HG03095 (cell line): ENCODE data around the gene CERT1.
"Not testable (repeated sequence)": the region's sequence is repeated elsewhere in the genome, so short reads cannot be mapped to it uniquely, and the experiment has no call there.

ENCODE experiments used
- ATAC-seq: cut with Tn5 transposase; IDR thresholded peaks from one replicate; pipeline ENCODE4 v1.9.1; 2021; ENCODE audit warnings: moderate library complexity; ENCODE audit not compliant: unreplicated experiment

CERT1 gene

GRCh38 chr5:75524591-75524990 lies 13.2 kb upstream of the CERT1 start:
- no peak for ATAC-seq

GRCh38 chr5:75524071-75524470 lies 12.6 kb upstream of the CERT1 start:
- peak; percentile 95 for ATAC-seq

- no peak for ATAC-seq
Measured at GRCh38 chr5:75523275-75523674, 11.8 kb upstream of the CERT1 start.

GRCh38 chr5:75522542-75522941 lies 11.1 kb upstream of the CERT1 start:
- ATAC-seq, result no peak

- ATAC-seq, result no peak
Measured at GRCh38 chr5:75522025-75522424, 10.6 kb upstream of the CERT1 start.

GRCh38 chr5:75521195-75521594 lies 9.8 kb upstream of the CERT1 start:
- no peak for ATAC-seq

- no peak for ATAC-seq
Measured at GRCh38 chr5:75519761-75520160, 8.3 kb upstream of the CERT1 start.

GRCh38 chr5:75514323-75514722 lies 2.9 kb upstream of the CERT1 start:
- ATAC-seq, result no peak

GRCh38 chr5:75513841-75514240 lies 2.4 kb upstream of the CERT1 start:
- no peak for ATAC-seq

- no peak for ATAC-seq
Measured at GRCh38 chr5:75512383-75513074, 1.1 kb upstream of the CERT1 start.

GRCh38 chr5:75510836-75511434 lies 494 bp downstream of the CERT1 start:
- peak; percentile 25 for ATAC-seq

- ATAC-seq, result peak; percentile 4
Measured at GRCh38 chr5:75510417-75510835, 1.0 kb downstream of the CERT1 start.

- no peak for ATAC-seq
Measured at GRCh38 chr5:75509956-75510355, 1.5 kb downstream of the CERT1 start.

- no peak for ATAC-seq
Measured at GRCh38 chr5:75509546-75509945, 1.9 kb downstream of the CERT1 start.

GRCh38 chr5:75507841-75508240 lies 3.6 kb downstream of the CERT1 start:
- ATAC-seq, result no peak

- not testable (repeated sequence) for ATAC-seq
Measured at GRCh38 chr5:75505112-75505511, 6.3 kb downstream of the CERT1 start.

GRCh38 chr5:75498875-75499274 lies 12.6 kb downstream of the CERT1 start:
- not testable (repeated sequence) for ATAC-seq

GRCh38 chr5:75498208-75498777 lies 13.1 kb downstream of the CERT1 start:
- ATAC-seq, result no peak

GRCh38 chr5:75496026-75496425 lies 15.4 kb downstream of the CERT1 start:
- no peak for ATAC-seq

GRCh38 chr5:75491621-75492020 lies 19.8 kb downstream of the CERT1 start:
- ATAC-seq, result no peak

GRCh38 chr5:75489847-75490246 lies 21.6 kb downstream of the CERT1 start:
- ATAC-seq, result not testable (repeated sequence)

GRCh38 chr5:75484605-75485004 lies 26.8 kb downstream of the CERT1 start:
- ATAC-seq, result no peak
